ENCODE data around the gene PGAP3. TPM values are rescaled to one million over a fixed set of nuclear protein-coding genes. Genes with fewer than 3 reads are reported as not detected.

PGAP3 gene
- total RNA-seq, 1 experiment from 2014 or later = 29.0 TPM

GRCh38 chr17:39671651-39672521 lies 16.0 kb downstream of the PGAP3 start:
- Histone ChIP-seq H2BK120ac (ENCODE audit: low read depth, low read length, poor library complexity, severe bottlenecking) (no peak overlapping the region), H2BK20ac (ENCODE audit: low read depth, low read length, poor library complexity, severe bottlenecking) (no peak overlapping the region), H3K79me1 (ENCODE audit: insufficient read depth, low read depth, low read length, poor library complexity, severe bottlenecking) (no peaks in the 10 kb centered on the region), H3K18ac (ENCODE audit: insufficient read length, low read depth, low read length) (no peak overlapping the region), H3K9me3 (ENCODE audit: control insufficient read depth, low read depth, low read length) (no peaks in the 10 kb centered on the region), H2BK5ac (ENCODE audit: insufficient read length, low read length) (no peak overlapping the region), H3K79me2 (ENCODE audit: insufficient read depth, low read length) (no peaks in the 10 kb centered on the region), H4K8ac (replicated peaks; ENCODE audit: insufficient read length, low read depth, low read length) (no peak overlapping the region), H4K20me1 (ENCODE audit: control insufficient read depth, insufficient read depth, insufficient read length) (no peaks in the 10 kb centered on the region), H3K9ac (ENCODE audit: extremely low read depth, insufficient read length, low read length) (no peak overlapping the region), H3T11ph (ENCODE audit: low read length) (no peak overlapping the region), H3K27ac (ENCODE audit: insufficient read length, low read depth, low read length) (no peak overlapping the region), H4K91ac (ENCODE audit: insufficient read length, low read depth, low read length) (no peak overlapping the region), H3K56ac (ENCODE audit: insufficient read length, low read depth, low read length) (no peak overlapping the region), H3K4me1 (ENCODE audit: insufficient read depth, low read length) (peaks cover under 1% of the 10 kb centered on the region; the same call in 1 of the 2 replicates), H3K23ac (ENCODE audit: insufficient read length, low read depth, low read length) (no peak overlapping the region), H3K23me2 (ENCODE audit: insufficient read length, low read depth, low read length, poor library complexity, severe bottlenecking) (peaks cover 6% of the 10 kb centered on the region), H2AFZ (ENCODE audit: low read length) (no peak overlapping the region), H2AK5ac (ENCODE audit: insufficient read length, low read length) (no peak overlapping the region), H3K4ac (ENCODE audit: low read depth, low read length) (no peak overlapping the region), H2BK12ac (ENCODE audit: insufficient read length, low read depth, low read length) (no peak overlapping the region), H3K4me2 (ENCODE audit: insufficient read depth, insufficient read length, low read length) (no peak overlapping the region), H3K27me3 (ENCODE audit: insufficient read depth, low read length) (no peaks in the 10 kb centered on the region; the same call in 1 of the 2 replicates), H2BK15ac (ENCODE audit: low read depth, low read length) (no peak overlapping the region), H4K5ac (ENCODE audit: insufficient read length, low read depth, low read length) (no peak overlapping the region), H3K14ac (ENCODE audit: insufficient read depth, low read length) (no peak overlapping the region)
- Mint-ChIP-seq H3K36me3 (ENCODE audit: insufficient read depth in 1 of 3, low read depth in 3 of 3) (peaks cover 0 to 3% (median 0%) of the 10 kb centered on the region in 3 experiments; a peak in 1 of 7 replicates), H3K9me3 (no peaks in the 10 kb centered on the region; a peak in 1 of 5 replicates), H3K27me3 (ENCODE audit: low read depth) (peaks cover 45% of the 10 kb centered on the region), H3K4me3 (no peak overlapping the region; a peak in 1 of 5 replicates), H3K4me1 (peaks cover 22 to 24% of the 10 kb centered on the region in 2 experiments), H3K27ac (peak overlapping the region in 1 of 3 experiments; percentile 25; a peak in 1 of 7 replicates)
- peak; percentile 86 for DNase-seq
- peak; percentile 84 for TF ChIP-seq CTCF (conservative IDR thresholded peaks at IDR 0.05)
- 100% methylated on average over 2 of the region's 19 CpGs for WGBS (ENCODE audit: extremely low coverage, insufficient read length, low lambda C conversion rate)
